WTC11 (cell line): Measurements from ENCODE around the gene RERG. TPM values are rescaled to one million over a fixed set of nuclear protein-coding genes. Genes with fewer than 3 reads are reported as not detected.

Experiments used
- ATAC-seq: fragments of 200-7000 bp; cut with Tn5 transposase; 2 replicates; pipeline ENCODE4 v1.10.0; 2021; ENCODE audit warnings: mild to moderate bottlenecking, moderate library complexity
- Bru-seq: library from RNA; stranded (reverse); fragments of 400-500 nt; gene quantifications from one replicate; lab custom pipeline; 2021; lab: Mats Ljungman, UMichigan
- CTCF ChIA-PET: fragments of 300-600 bp; sonication (Branson Sonifier 250); formaldehyde crosslinking; loops from one replicate; lab custom pipeline; 2021; ENCODE audit warnings: antibody characterized with exemption; lab: Charles Lee
- POLR2A ChIA-PET: fragments of 350-600 bp; sonication (Branson Sonifier 250); formaldehyde crosslinking; loops from one replicate; lab custom pipeline; 2021; ENCODE audit warnings: antibody characterized with exemption; lab: Charles Lee
- DNase-seq: peaks from one replicate; pipeline ENCODE4 v3.0.0; 2021; ENCODE audit warnings: low spot score
- H3K27ac Mint-ChIP-seq: 2 replicates; pipeline ENCODE4 v1.8.0; 2021; ENCODE audit warnings: mixed read lengths
- H3K27me3 Mint-ChIP-seq: 2 replicates; pipeline ENCODE4 v1.8.0; 2021; ENCODE audit warnings: low read depth, mild to moderate bottlenecking, moderate library complexity, mixed read lengths
- H3K36me3 Mint-ChIP-seq: 2 replicates; pipeline ENCODE4 v1.8.0; 2021; ENCODE audit warnings: mixed read lengths
- H3K4me1 Mint-ChIP-seq: 2 replicates; pipeline ENCODE4 v1.8.0; 2022; ENCODE audit warnings: mixed read lengths
- H3K4me3 Mint-ChIP-seq: 2 replicates; pipeline ENCODE4 v1.8.0; 2021; ENCODE audit warnings: mild to moderate bottlenecking, moderate library complexity, mixed read lengths
- H3K9me3 Mint-ChIP-seq: 2 replicates; pipeline ENCODE4 v1.8.0; 2021; ENCODE audit warnings: mixed read lengths
- CREB1 ChIP-seq: sonication (generic); formaldehyde crosslinking; IDR thresholded peaks from 2 replicates; pipeline ENCODE4 v1.8.0; 2023; ENCODE audit warnings: mild to moderate bottlenecking, missing genetic modification reagents
- ETV6 ChIP-seq: sonication (generic); formaldehyde crosslinking; IDR thresholded peaks from 2 replicates; pipeline ENCODE4 v1.8.1; 2022; ENCODE audit warnings: mild to moderate bottlenecking, missing genetic modification reagents
- FOXP1 ChIP-seq: sonication (generic); formaldehyde crosslinking; IDR thresholded peaks from 2 replicates; pipeline ENCODE4 v1.8.0; 2022; ENCODE audit warnings: missing genetic modification reagents, mild to moderate bottlenecking, moderate library complexity, borderline replicate concordance
- GRHL2 ChIP-seq: fragments of 250-450 bp; sonication (Bioruptor Pico); IDR thresholded peaks from 2 replicates; pipeline ENCODE4 v1.8.0; 2022; ENCODE audit warnings: mild to moderate bottlenecking, moderate library complexity; ENCODE audit not compliant: insufficient replicate concordance, severe bottlenecking
- GTF2I ChIP-seq: fragments of 250-450 bp; sonication (Bioruptor Pico); conservative IDR thresholded peaks from 2 replicates; pipeline ENCODE4 v1.4.0; 2021; ENCODE audit warnings: mild to moderate bottlenecking
- IRF2 ChIP-seq: sonication (generic); formaldehyde crosslinking; IDR thresholded peaks from 2 replicates; pipeline ENCODE4 v1.8.0; 2022; ENCODE audit warnings: low read depth, missing genetic modification reagents, borderline replicate concordance
- RELA ChIP-seq: sonication (generic); formaldehyde crosslinking; IDR thresholded peaks from 2 replicates; pipeline ENCODE4 v1.8.1; 2022; ENCODE audit warnings: missing genetic modification reagents, mild to moderate bottlenecking, borderline replicate concordance
- RORB ChIP-seq: fragments of 250-450 bp; sonication (Bioruptor Pico); IDR thresholded peaks from 2 replicates; pipeline ENCODE4 v1.9.0; 2021; ENCODE audit warnings: mild to moderate bottlenecking
- SOX15 ChIP-seq: fragments of 250-450 bp; sonication (Bioruptor Pico); IDR thresholded peaks from 2 replicates; pipeline ENCODE4 v1.9.0; 2021; ENCODE audit warnings: mild to moderate bottlenecking
- SP1 ChIP-seq: sonication (generic); formaldehyde crosslinking; conservative IDR thresholded peaks from 2 replicates; pipeline ENCODE4 v1.8.1; 2022; ENCODE audit warnings: missing genetic modification reagents
- TEAD1 ChIP-seq: sonication (generic); formaldehyde crosslinking; IDR thresholded peaks from 2 replicates; pipeline ENCODE4 v1.8.0; 2022; ENCODE audit warnings: mild to moderate bottlenecking, missing genetic modification reagents
- ZNF138 ChIP-seq: sonication (generic); formaldehyde crosslinking; conservative IDR thresholded peaks from 2 replicates; pipeline ENCODE4 v1.8.1; 2022; ENCODE audit warnings: mild to moderate bottlenecking, moderate library complexity, missing genetic modification reagents
- ZNF263 ChIP-seq: sonication (generic); formaldehyde crosslinking; IDR thresholded peaks from 2 replicates; pipeline ENCODE4 v1.8.1; 2022; ENCODE audit warnings: low read depth, mild to moderate bottlenecking, moderate library complexity, missing genetic modification reagents
- long read RNA-seq, 3 experiments: library from RNA in 1 of 3; library from capped mRNA in 1 of 3; library from polyadenylated mRNA in 1 of 3; unstranded in 2 of 3; stranded (forward) in 1 of 3; transcript quantifications; one replicate each; pipeline ENCODE4 v2.0.0, GENCODE V29; 2021
- total RNA-seq: library from RNA; stranded (reverse); gene quantifications from 3 replicates; pipeline ENCODE4 v1.2.3, GENCODE V29; 2021
- TF ChIP-seq, protein P1 (sequence below): sonication (generic); formaldehyde crosslinking; IDR thresholded peaks from 2 replicates; pipeline ENCODE4 v1.8.0; 2023; ENCODE audit warnings: missing genetic modification reagents
- TF ChIP-seq, protein P2 (sequence below): sonication (generic); formaldehyde crosslinking; conservative IDR thresholded peaks from 2 replicates; pipeline ENCODE4 v1.8.1; 2023; ENCODE audit warnings: mild to moderate bottlenecking, low read depth, missing genetic modification reagents, moderate library complexity
- TF ChIP-seq, protein P3 (sequence below): sonication (generic); formaldehyde crosslinking; IDR thresholded peaks from 2 replicates; pipeline ENCODE4 v1.8.0; 2022; ENCODE audit warnings: mild to moderate bottlenecking, missing genetic modification reagents
- TF ChIP-seq, protein P4 (sequence below): sonication (generic); formaldehyde crosslinking; IDR thresholded peaks from 2 replicates; pipeline ENCODE4 v1.8.1; 2023; ENCODE audit warnings: mild to moderate bottlenecking, moderate library complexity, missing genetic modification reagents
- TF ChIP-seq, protein P5 (sequence below): sonication (generic); formaldehyde crosslinking; IDR thresholded peaks from 2 replicates; pipeline ENCODE4 v1.8.1; 2022; ENCODE audit warnings: mild to moderate bottlenecking, moderate library complexity, missing genetic modification reagents
- TF ChIP-seq, protein P6 (sequence below): fragments of 250-450 bp; sonication (Bioruptor Pico); IDR thresholded peaks from 2 replicates; pipeline ENCODE4 v2.1.2; 2022; ENCODE audit warnings: mild to moderate bottlenecking, moderate library complexity
- TF ChIP-seq, protein P7 (sequence below): sonication (generic); formaldehyde crosslinking; IDR thresholded peaks from 2 replicates; pipeline ENCODE4 v1.8.1; 2022; ENCODE audit warnings: missing genetic modification reagents, borderline replicate concordance
- TF ChIP-seq, protein P8 (sequence below): fragments of 250-450 bp; sonication (Bioruptor Pico); conservative IDR thresholded peaks from 2 replicates; pipeline ENCODE4 v1.9.0; 2021; ENCODE audit warnings: mild to moderate bottlenecking

RERG gene, protein sequence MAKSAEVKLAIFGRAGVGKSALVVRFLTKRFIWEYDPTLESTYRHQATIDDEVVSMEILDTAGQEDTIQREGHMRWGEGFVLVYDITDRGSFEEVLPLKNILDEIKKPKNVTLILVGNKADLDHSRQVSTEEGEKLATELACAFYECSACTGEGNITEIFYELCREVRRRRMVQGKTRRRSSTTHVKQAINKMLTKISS
- total RNA-seq (0.21 to 0.73 TPM (median 0.28 TPM) in 3 replicates), Bru-seq, nascent RNA (percentile 25 among the genes with signal in this experiment)
- long read RNA-seq, experiment 1, partial matches to known transcripts: 1 of 2 reads
- long read RNA-seq, experiment 1, other reads (novel, unspliced or antisense): 0 of 2 reads
- long read RNA-seq, experiment 2: 0 reads
- long read RNA-seq, experiment 3, partial matches to known transcripts: 0 of 2 reads
- long read RNA-seq, experiment 3, other reads (novel, unspliced or antisense): 1 of 2 reads

DNA sequence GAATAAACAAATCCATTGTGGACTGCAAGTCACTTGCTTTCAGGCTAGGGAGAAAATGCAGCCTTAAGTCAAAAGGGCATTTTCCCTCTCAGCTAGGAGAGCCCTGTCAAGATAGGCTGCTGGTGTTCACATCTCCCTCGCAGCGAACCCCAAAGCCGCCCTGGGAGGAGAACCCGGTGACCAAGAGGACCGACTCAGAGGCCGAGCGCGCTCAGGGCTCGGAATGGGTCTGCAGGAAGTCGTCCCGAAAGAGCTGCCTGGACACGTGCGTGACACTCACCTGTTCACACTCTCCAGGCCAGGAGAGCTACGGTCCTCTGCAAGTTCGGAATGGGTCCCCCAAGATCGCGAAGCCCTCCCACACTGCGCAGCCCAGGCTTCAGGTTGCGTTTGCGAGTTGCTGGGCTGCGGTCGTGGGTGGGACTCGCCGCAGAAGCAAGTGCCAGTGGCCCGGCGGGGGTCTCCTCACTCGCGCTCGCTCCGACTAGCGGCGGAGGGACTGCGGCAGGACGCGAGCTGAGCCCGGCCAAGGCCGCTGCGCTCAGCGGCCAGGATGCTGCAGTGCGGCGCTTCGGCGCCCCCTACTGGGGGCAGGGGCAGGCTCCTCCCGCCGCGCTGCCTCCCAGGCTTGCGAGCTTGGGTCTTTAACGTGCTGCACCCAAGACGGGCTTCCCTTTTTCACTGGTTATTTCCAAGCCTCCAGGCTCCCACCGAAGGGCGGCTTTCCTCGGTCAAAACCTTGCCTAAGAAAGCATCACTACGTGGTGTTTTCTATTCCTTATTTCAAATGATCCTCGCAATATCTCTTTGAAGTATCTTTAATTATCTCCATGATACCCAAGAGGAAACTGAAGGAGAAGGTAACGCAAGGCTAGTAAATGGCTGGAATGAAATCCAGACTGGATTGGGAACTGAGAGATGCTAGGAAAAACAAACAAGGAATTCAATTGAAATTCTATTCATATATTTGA, at the start of gene RERG:
Gene RERG, minus strand, starts transcription at position 503 of the 971 bp plus-strand sequence. CDS start 3,928 bp downstream, outside the sequence.
- ATAC-seq (peak; percentile 97), DNase-seq (peak; percentile 89)
- peaks cover 31% of the 10 kb centered on the region for H3K27me3 Mint-ChIP-seq
- H3K4me3 Mint-ChIP-seq: peak within 1 kb of the TSS; percentile 75
- ChIA-PET CTCF (interaction anchor here (0.6 to 2.7 kb wide), 69 partner anchors 8 to 642 kb away, joined by 3 to 48 read pairs (median 4); no protein-coding TSS in a partner anchor), POLR2A (interaction anchor here (0.9 to 1.4 kb wide), 2 partner anchors 418 to 567 kb away, joined by 3 read pairs; partner anchors contain the start of genes C12orf60 and WBP11)
- no peaks in the 10 kb centered on the region for H3K36me3 Mint-ChIP-seq
- no peak within 1 kb of the TSS for H3K27ac Mint-ChIP-seq
- no peaks in the 10 kb centered on the region for H3K9me3 Mint-ChIP-seq
- peaks cover 15% of the 10 kb centered on the region for H3K4me1 Mint-ChIP-seq
- TF ChIP-seq RORB (CRISPR knock-in tag) (no peak), SOX15 (CRISPR knock-in tag) (no peak), FOXP1 (CRISPR knock-in tag) (peak; percentile 91), IRF2 (CRISPR knock-in tag) (no peak), ETV6 (CRISPR knock-in tag) (peak; percentile 92), CREB1 (peak; percentile 38; the same call in 1 of the 2 replicates), TEAD1 (no peak), RELA (CRISPR knock-in tag) (no peak), ZNF263 (CRISPR knock-in tag) (no peak), ZNF138 (CRISPR knock-in tag) (no peak), GRHL2 (CRISPR knock-in tag) (no peak), GTF2I (CRISPR knock-in tag) (no peak), SP1 (peak; percentile 60)
- TF ChIP-seq, protein P1, sequence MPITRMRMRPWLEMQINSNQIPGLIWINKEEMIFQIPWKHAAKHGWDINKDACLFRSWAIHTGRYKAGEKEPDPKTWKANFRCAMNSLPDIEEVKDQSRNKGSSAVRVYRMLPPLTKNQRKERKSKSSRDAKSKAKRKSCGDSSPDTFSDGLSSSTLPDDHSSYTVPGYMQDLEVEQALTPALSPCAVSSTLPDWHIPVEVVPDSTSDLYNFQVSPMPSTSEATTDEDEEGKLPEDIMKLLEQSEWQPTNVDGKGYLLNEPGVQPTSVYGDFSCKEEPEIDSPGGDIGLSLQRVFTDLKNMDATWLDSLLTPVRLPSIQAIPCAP: peak; percentile 89
- TF ChIP-seq, protein P2, sequence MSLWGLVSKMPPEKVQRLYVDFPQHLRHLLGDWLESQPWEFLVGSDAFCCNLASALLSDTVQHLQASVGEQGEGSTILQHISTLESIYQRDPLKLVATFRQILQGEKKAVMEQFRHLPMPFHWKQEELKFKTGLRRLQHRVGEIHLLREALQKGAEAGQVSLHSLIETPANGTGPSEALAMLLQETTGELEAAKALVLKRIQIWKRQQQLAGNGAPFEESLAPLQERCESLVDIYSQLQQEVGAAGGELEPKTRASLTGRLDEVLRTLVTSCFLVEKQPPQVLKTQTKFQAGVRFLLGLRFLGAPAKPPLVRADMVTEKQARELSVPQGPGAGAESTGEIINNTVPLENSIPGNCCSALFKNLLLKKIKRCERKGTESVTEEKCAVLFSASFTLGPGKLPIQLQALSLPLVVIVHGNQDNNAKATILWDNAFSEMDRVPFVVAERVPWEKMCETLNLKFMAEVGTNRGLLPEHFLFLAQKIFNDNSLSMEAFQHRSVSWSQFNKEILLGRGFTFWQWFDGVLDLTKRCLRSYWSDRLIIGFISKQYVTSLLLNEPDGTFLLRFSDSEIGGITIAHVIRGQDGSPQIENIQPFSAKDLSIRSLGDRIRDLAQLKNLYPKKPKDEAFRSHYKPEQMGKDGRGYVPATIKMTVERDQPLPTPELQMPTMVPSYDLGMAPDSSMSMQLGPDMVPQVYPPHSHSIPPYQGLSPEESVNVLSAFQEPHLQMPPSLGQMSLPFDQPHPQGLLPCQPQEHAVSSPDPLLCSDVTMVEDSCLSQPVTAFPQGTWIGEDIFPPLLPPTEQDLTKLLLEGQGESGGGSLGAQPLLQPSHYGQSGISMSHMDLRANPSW (CRISPR knock-in tag): no peak; the same call in 1 of the 2 replicates
- TF ChIP-seq, protein P3, sequence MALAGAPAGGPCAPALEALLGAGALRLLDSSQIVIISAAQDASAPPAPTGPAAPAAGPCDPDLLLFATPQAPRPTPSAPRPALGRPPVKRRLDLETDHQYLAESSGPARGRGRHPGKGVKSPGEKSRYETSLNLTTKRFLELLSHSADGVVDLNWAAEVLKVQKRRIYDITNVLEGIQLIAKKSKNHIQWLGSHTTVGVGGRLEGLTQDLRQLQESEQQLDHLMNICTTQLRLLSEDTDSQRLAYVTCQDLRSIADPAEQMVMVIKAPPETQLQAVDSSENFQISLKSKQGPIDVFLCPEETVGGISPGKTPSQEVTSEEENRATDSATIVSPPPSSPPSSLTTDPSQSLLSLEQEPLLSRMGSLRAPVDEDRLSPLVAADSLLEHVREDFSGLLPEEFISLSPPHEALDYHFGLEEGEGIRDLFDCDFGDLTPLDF: peak; percentile 45; the same call in 1 of the 2 replicates
- TF ChIP-seq, protein P4, sequence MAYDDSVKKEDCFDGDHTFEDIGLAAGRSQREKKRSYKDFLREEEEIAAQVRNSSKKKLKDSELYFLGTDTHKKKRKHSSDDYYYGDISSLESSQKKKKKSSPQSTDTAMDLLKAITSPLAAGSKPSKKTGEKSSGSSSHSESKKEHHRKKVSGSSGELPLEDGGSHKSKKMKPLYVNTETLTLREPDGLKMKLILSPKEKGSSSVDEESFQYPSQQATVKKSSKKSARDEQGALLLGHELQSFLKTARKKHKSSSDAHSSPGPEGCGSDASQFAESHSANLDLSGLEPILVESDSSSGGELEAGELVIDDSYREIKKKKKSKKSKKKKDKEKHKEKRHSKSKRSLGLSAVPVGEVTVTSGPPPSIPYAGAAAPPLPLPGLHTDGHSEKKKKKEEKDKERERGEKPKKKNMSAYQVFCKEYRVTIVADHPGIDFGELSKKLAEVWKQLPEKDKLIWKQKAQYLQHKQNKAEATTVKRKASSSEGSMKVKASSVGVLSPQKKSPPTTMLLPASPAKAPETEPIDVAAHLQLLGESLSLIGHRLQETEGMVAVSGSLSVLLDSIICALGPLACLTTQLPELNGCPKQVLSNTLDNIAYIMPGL (CRISPR knock-in tag): peak; percentile 98
- TF ChIP-seq, protein P5, sequence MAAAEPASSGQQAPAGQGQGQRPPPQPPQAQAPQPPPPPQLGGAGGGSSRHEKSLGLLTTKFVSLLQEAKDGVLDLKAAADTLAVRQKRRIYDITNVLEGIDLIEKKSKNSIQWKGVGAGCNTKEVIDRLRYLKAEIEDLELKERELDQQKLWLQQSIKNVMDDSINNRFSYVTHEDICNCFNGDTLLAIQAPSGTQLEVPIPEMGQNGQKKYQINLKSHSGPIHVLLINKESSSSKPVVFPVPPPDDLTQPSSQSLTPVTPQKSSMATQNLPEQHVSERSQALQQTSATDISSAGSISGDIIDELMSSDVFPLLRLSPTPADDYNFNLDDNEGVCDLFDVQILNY (CRISPR knock-in tag): no peak
- TF ChIP-seq, protein P6, sequence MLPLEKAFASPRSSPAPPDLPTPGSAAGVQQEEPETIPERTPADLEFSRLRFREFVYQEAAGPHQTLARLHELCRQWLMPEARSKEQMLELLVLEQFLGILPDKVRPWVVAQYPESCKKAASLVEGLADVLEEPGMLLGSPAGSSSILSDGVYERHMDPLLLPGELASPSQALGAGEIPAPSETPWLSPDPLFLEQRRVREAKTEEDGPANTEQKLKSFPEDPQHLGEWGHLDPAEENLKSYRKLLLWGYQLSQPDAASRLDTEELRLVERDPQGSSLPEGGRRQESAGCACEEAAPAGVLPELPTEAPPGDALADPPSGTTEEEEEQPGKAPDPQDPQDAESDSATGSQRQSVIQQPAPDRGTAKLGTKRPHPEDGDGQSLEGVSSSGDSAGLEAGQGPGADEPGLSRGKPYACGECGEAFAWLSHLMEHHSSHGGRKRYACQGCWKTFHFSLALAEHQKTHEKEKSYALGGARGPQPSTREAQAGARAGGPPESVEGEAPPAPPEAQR (CRISPR knock-in tag): no peak
- TF ChIP-seq, protein P7, sequence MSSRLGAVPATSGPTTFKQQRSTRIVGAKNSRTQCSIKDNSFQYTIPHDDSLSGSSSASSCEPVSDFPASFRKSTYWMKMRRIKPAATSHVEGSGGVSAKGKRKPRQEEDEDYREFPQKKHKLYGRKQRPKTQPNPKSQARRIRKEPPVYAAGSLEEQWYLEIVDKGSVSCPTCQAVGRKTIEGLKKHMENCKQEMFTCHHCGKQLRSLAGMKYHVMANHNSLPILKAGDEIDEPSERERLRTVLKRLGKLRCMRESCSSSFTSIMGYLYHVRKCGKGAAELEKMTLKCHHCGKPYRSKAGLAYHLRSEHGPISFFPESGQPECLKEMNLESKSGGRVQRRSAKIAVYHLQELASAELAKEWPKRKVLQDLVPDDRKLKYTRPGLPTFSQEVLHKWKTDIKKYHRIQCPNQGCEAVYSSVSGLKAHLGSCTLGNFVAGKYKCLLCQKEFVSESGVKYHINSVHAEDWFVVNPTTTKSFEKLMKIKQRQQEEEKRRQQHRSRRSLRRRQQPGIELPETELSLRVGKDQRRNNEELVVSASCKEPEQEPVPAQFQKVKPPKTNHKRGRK: no peak
- TF ChIP-seq, protein P8, sequence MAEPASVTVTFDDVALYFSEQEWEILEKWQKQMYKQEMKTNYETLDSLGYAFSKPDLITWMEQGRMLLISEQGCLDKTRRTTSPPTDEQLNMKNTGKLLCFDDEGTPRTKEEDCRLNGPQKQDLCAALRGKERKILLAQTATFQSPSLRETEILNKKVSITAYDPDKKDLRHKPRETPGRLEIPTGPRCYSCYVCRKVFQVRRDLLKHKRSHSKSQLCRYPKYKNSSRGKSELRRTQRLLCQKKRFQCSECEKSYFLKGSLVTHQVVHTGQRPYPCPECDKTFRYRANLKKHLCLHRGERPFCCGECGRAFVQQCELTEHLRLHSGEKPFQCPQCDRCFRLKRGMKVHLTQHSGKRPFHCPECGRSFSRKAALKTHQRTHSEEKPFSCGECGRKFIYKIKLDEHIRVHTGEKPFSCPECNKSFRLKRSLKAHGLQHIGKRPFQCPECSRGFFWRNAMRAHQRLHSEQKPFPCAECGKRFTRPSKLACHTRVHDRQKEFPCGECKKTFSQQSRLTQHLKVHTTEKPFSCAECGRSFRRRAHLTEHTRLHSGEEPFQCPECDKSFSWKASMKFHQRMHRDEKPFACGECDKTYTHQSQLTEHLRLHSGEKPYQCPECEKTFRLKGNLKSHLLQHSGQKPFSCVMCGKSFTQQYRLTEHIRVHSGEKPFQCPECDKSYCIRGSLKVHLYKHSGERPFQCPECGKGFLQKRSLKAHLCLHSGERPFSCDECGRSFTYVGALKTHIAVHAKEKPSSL (CRISPR knock-in tag): no peak
